ENCODE measurements around the gene GMCL2.

GRCh38 chr5:178221853-178222252 is 34.7 kb upstream of the GMCL2 start:
- TF ChIP-seq, protein P1, sequence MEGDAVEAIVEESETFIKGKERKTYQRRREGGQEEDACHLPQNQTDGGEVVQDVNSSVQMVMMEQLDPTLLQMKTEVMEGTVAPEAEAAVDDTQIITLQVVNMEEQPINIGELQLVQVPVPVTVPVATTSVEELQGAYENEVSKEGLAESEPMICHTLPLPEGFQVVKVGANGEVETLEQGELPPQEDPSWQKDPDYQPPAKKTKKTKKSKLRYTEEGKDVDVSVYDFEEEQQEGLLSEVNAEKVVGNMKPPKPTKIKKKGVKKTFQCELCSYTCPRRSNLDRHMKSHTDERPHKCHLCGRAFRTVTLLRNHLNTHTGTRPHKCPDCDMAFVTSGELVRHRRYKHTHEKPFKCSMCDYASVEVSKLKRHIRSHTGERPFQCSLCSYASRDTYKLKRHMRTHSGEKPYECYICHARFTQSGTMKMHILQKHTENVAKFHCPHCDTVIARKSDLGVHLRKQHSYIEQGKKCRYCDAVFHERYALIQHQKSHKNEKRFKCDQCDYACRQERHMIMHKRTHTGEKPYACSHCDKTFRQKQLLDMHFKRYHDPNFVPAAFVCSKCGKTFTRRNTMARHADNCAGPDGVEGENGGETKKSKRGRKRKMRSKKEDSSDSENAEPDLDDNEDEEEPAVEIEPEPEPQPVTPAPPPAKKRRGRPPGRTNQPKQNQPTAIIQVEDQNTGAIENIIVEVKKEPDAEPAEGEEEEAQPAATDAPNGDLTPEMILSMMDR (IDR thresholded peaks at IDR 0.05 in 2 of 3, conservative IDR thresholded peaks at IDR 0.05 in 1 of 3; ENCODE audit: borderline replicate concordance in 1 of 3, insufficient read depth in 1 of 3, low read depth in 2 of 3, low read length in 2 of 3), result no peak
- no peak for TF ChIP-seq EZH2phosphoT487 (IDR thresholded peaks at IDR 0.05; ENCODE audit: borderline replicate concordance)
